Measurements from ENCODE around the gene SESN3. TPM values are rescaled to one million over a fixed set of nuclear protein-coding genes. Genes with fewer than 3 reads are reported as not detected.

The SESN3 gene
- total RNA-seq, 1 donor from 2014 or later, result 12.4 TPM

Other genes starting within 250 kb of the SESN3 start
- not detected in 2 replicates for gene KDM4E, start 205.9 kb downstream of the SESN3 start, total RNA-seq
- gene KDM4F, start 181.8 kb downstream of the SESN3 start, total RNA-seq, result not detected in 2 replicates
- 13.4 and 17.5 TPM in 2 replicates for gene SRSF8, start 164.3 kb downstream of the SESN3 start, total RNA-seq
- gene ENDOD1, start 141.4 kb downstream of the SESN3 start, total RNA-seq, result 41.1 and 44.8 TPM in 2 replicates